Esophagus squamous epithelium (tissue), 4 donors: ENCODE data around the gene KLHL29.

Source experiments
- CTCF ChIP-seq, 6 experiments: fragments of 450-650 bp in 4 of 6; fragments of 200-600 bp in 2 of 6; sonication (generic) in 2 of 6; IDR thresholded peaks; one replicate each; pipeline ENCODE4 v1.5.1; 2016 to 2019; ENCODE audit warnings: antibody characterized with exemption in 6 of 6, mild to moderate bottlenecking in 4 of 6, moderate library complexity in 4 of 6
- POLR2A ChIP-seq, 4 donors: fragments of 450-650 bp; IDR thresholded peaks; one replicate each; pipeline ENCODE4 v1.6.1; 2017; ENCODE audit warnings: antibody characterized with exemption in 4 of 4, mild to moderate bottlenecking in 4 of 4, moderate library complexity in 3 of 4

DNA sequence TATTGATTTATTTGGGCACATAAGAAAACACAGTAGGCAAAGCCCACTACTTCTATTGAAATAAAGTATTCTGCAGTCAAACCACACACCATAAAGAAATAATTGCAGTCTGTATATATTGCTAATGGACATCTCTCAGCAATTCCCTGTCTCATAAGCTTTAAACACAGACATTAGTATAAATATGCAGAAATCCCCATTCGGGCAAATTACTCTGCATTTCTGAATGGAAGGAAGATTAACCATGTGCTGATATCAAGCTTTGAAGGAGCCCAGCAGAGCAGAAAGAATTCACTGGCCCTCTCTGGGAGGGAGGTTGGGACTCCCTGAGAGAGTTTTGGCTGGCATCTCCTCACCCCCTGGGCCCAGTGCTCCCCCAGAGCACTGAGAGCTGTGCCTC, 272.4 kb downstream of the KLHL29 start:
- no peak for TF ChIP-seq CTCF (IDR thresholded peaks at IDR 0.05)
- TF ChIP-seq POLR2A (IDR thresholded peaks at IDR 0.05), result no peak
